HepG2 (cell line): ENCODE data around the gene GANC. TPM values are rescaled to one million over a fixed set of nuclear protein-coding genes. Genes with fewer than 3 reads are reported as not detected.

Experiments
- ATAC-seq: fragments of 200-7000 bp; cut with Tn5 transposase; 3 replicates; pipeline ENCODE4 v1.9.1; 2020; ENCODE audit warnings: mild to moderate bottlenecking, moderate library complexity
- BruUV-seq: library from RNA; stranded (reverse); fragments of 400-500 nt; replicated peaks from 2 replicates; lab custom pipeline; 2021; lab: Mats Ljungman, UMichigan
- CTCF ChIA-PET: fragments of 300-600 bp; formaldehyde crosslinking; extraction: SDS; loops from one replicate; lab custom pipeline; 2021; ENCODE audit warnings: low total read pairs, inconsistent platforms, low intra/inter-chr PET ratio; lab: Yijun Ruan, JAX
- POLR2A ChIA-PET: fragments of 350-600 bp; sonication (Branson Sonifier 250); formaldehyde crosslinking; loops from one replicate; lab custom pipeline; 2020; ENCODE audit warnings: antibody characterized with exemption, inconsistent platforms; lab: Yijun Ruan, JAX
- DNase-seq: peaks from one replicate; pipeline ENCODE4 v3.0.0-alpha.2; 2015; ENCODE audit warnings: low spot score
- FAIRE-seq: peaks from 3 replicates; lab custom pipeline; 2011; peaks lifted over from hg19 to GRCh38; lab: Jason Lieb, UNC
- H2AFZ ChIP-seq: one replicate; pipeline ENCODE4 v1.6.1; 2011; ENCODE audit warnings: low read length, inconsistent platforms
- H3K27ac ChIP-seq: fragments of 300-600 bp; 3 replicates; pipeline ENCODE4 v1.8.0; 2011; ENCODE audit warnings: mixed run types, mild to moderate bottlenecking, mixed read lengths, low read length, inconsistent platforms; ENCODE audit not compliant: insufficient read depth; ENCODE audit errors: extremely low read length
- H3K27me3 ChIP-seq, 2 experiments: fragments of 200-600 bp in 1 of 2; 2 replicates in 1 of 2; 3 replicates in 1 of 2; pipeline versions ENCODE4 v1.6.0 to v1.8.0; 2011; ENCODE audit warnings: low read length in 2 of 2, mild to moderate bottlenecking in 2 of 2, moderate library complexity in 2 of 2, inconsistent platforms in 1 of 2; ENCODE audit not compliant: insufficient read depth in 2 of 2, control insufficient read depth in 1 of 2
- H3K36me3 ChIP-seq, 2 experiments: fragments of 200-600 bp in 1 of 2; replicated peaks in 1 of 2; 2 replicates in 1 of 2; 3 replicates in 1 of 2; pipeline versions ENCODE4 v1.5.1 to v1.8.0; 2011; ENCODE audit warnings: low read length in 2 of 2, inconsistent platforms in 1 of 2; ENCODE audit not compliant: insufficient read depth in 2 of 2, control insufficient read depth in 1 of 2
- H3K4me1 ChIP-seq: 2 replicates; pipeline ENCODE4 v1.5.1; 2012; ENCODE audit warnings: low read length, inconsistent platforms; ENCODE audit not compliant: insufficient read depth
- H3K4me2 ChIP-seq: 2 replicates; pipeline ENCODE4 v1.6.0; 2011; ENCODE audit warnings: low read depth, low read length, inconsistent platforms
- H3K4me3 ChIP-seq, 3 experiments: fragments of 200-600 bp in 1 of 3; sonication (generic), shearing (Covaris generic) in 1 of 3; replicated peaks in 1 of 3; 2 replicates each; pipeline ENCODE4 v1.5.1; 2011 to 2016; ENCODE audit warnings: low read length in 3 of 3, inconsistent platforms in 2 of 3, low read depth in 2 of 3, mild to moderate bottlenecking in 2 of 3, control low read depth in 1 of 3, mixed read lengths in 1 of 3; ENCODE audit not compliant: insufficient read depth in 1 of 3
- H3K79me2 ChIP-seq: one replicate; pipeline ENCODE4 v1.6.1; 2011; ENCODE audit warnings: low read length, inconsistent platforms; ENCODE audit not compliant: insufficient read depth
- H3K9ac ChIP-seq: 2 replicates; pipeline ENCODE4 v1.6.0; 2011; ENCODE audit warnings: mild to moderate bottlenecking, low read depth, low read length, inconsistent platforms; ENCODE audit not compliant: insufficient read depth
- H3K9me3 ChIP-seq: 2 replicates; pipeline ENCODE4 v1.5.1; 2012; ENCODE audit warnings: mild to moderate bottlenecking, low read length
- H4K20me1 ChIP-seq: 2 replicates; pipeline ENCODE4 v1.6.0; 2011; ENCODE audit warnings: inconsistent platforms, mild to moderate bottlenecking, low read length, moderate library complexity; ENCODE audit not compliant: insufficient read depth
- CENPX ChIP-seq: sonication (generic); formaldehyde crosslinking; IDR thresholded peaks from 2 replicates; pipeline ENCODE4 v1.9.0; 2021; ENCODE audit warnings: mild to moderate bottlenecking, missing genetic modification reagents, moderate library complexity
- HHEX ChIP-seq: IDR thresholded peaks from 2 replicates; pipeline ENCODE4 v1.6.1; 2016; ENCODE audit warnings: control low read depth
- HOXD1 ChIP-seq: sonication (generic); formaldehyde crosslinking; IDR thresholded peaks from 2 replicates; pipeline ENCODE4 v1.5.0; 2020; ENCODE audit warnings: missing genetic modification reagents
- MXI1 ChIP-seq: IDR thresholded peaks from 3 replicates; pipeline ENCODE4 v1.6.1; 2012; ENCODE audit warnings: low read depth, low read length, inconsistent platforms, borderline replicate concordance
- MYPOP ChIP-seq: sonication (generic); formaldehyde crosslinking; IDR thresholded peaks from 2 replicates; pipeline ENCODE4 v1.8.1; 2023; ENCODE audit warnings: mild to moderate bottlenecking, moderate library complexity, missing genetic modification reagents
- NFYB ChIP-seq: sonication (generic); formaldehyde crosslinking; IDR thresholded peaks from 2 replicates; pipeline ENCODE4 v1.4.0; 2020; ENCODE audit warnings: missing genetic modification reagents
- NR2F2 ChIP-seq: IDR thresholded peaks from 2 replicates; pipeline ENCODE4 v1.6.1; 2012; ENCODE audit warnings: low read depth, inconsistent platforms, borderline replicate concordance
- PHF21A ChIP-seq: sonication (generic); formaldehyde crosslinking; IDR thresholded peaks from 2 replicates; pipeline ENCODE4 v1.5.0; 2020; ENCODE audit warnings: mild to moderate bottlenecking, missing genetic modification reagents
- SIN3B ChIP-seq: fragments of 150-350 bp; IDR thresholded peaks from 2 replicates; pipeline ENCODE4 v1.6.1; 2014; ENCODE audit warnings: low read length
- THYN1 ChIP-seq: sonication (generic); formaldehyde crosslinking; IDR thresholded peaks from 2 replicates; pipeline ENCODE4 v1.8.1; 2023; ENCODE audit warnings: low read depth, mild to moderate bottlenecking, moderate library complexity, missing genetic modification reagents, borderline replicate concordance
- ZNF550 ChIP-seq: sonication (generic); formaldehyde crosslinking; IDR thresholded peaks from 2 replicates; pipeline ENCODE4 v1.4.0; 2020; ENCODE audit warnings: mild to moderate bottlenecking, missing genetic modification reagents, borderline replicate concordance
- ZNF646 ChIP-seq: sonication (generic); formaldehyde crosslinking; IDR thresholded peaks from 2 replicates; pipeline ENCODE4 v1.9.0; 2021; ENCODE audit warnings: mild to moderate bottlenecking, missing genetic modification reagents
- ZNF773 ChIP-seq: sonication (generic); formaldehyde crosslinking; IDR thresholded peaks from 2 replicates; pipeline ENCODE4 v1.4.0; 2020; ENCODE audit warnings: missing genetic modification reagents, borderline replicate concordance
- WGBS: methylation state at CpG from one replicate; pipeline ENCODE4 v1.1.6; 2017; ENCODE audit warnings: low lambda C conversion rate; 5-methylcytosine and 5-hydroxymethylcytosine counted together
- in situ Hi-C: cut with HindIII; loops from 2 replicates; pipeline ENCODE4 v1.10.0; 2017; ENCODE audit warnings: low pct_unique_long_range_greater_than_20kb; ENCODE audit not compliant: extremely low pct_ligation_motif_present
- intact Hi-C: fragments of 100-400 bp; cut with micrococcal nuclease; formaldehyde crosslinking; loops from one replicate; pipeline ENCODE4 v1.10.0; 2022; ENCODE audit not compliant: unreplicated experiment
- polyA plus RNA-seq, 8 experiments: library from polyadenylated mRNA; depleted of rRNA in 3 of 8; stranded (reverse) in 7 of 8; unstranded in 1 of 8; fragments of >200 nt; fragmentation: Illumina TruSeq in 4 of 8; extraction: Trizol in 4 of 8; gene quantifications; 2 replicates each; pipeline versions ENCODE4 v1.2.1 to v1.2.3, GENCODE V29; 2011 to 2016; ENCODE audit warnings: low read depth in 4 of 8, missing spikeins in 1 of 8, mixed read lengths in 1 of 8; ENCODE audit not compliant: insufficient read depth in 1 of 8
- total RNA-seq, 5 experiments: library from RNA; depleted of rRNA; stranded (reverse); fragments of >200 nt; fragmentation: Illumina TruSeq; extraction: Trizol; gene quantifications; 2 replicates each; pipeline ENCODE4 v1.2.3, GENCODE V29; 2016; ENCODE audit warnings: low read depth in 1 of 5

Gene GANC
- total and polyA plus RNA-seq, 2 of the 13 experiments (the other 11 are each of a cell fraction or from before 2014, with no cell fraction given) = 17.0 to 21.0 TPM

- Histone ChIP-seq H3K4me1 (peaks cover 31% of the 10 kb centered on the region), H3K9ac (no peak overlapping the region), H3K27ac (no peak overlapping the region), H3K9me3 (no peaks in the 10 kb centered on the region), H2AFZ (no peak overlapping the region), H3K79me2 (peaks cover 57% of the 10 kb centered on the region), H4K20me1 (peaks cover 8% of the 10 kb centered on the region; the same call in 1 of the 2 replicates), H3K4me2 (peak overlapping the region; percentile 89; the same call in 1 of the 2 replicates), H3K36me3 (peaks cover 1 to 27% of the 10 kb centered on the region in 2 experiments; a peak in 4 of 5 replicates), H3K27me3 (no peaks in the 10 kb centered on the region; a peak in 1 of 5 replicates), H3K4me3 (peak overlapping the region in 1 of 3 experiments; percentile 29; a peak in 1 of 6 replicates)
- no peak for TF ChIP-seq CENPX (CRISPR knock-in tag)
- TF ChIP-seq NR2F2 = no peak
- TF ChIP-seq ZNF773 (CRISPR knock-in tag) = no peak
- TF ChIP-seq SIN3B = no peak
- TF ChIP-seq NFYB (CRISPR knock-in tag) = no peak
- TF ChIP-seq HOXD1 = no peak
- TF ChIP-seq THYN1 (CRISPR knock-in tag) = no peak
- no peak for TF ChIP-seq MXI1
- no peak for TF ChIP-seq HHEX
- TF ChIP-seq ZNF646 (CRISPR knock-in tag) = no peak
- TF ChIP-seq MYPOP = no peak
- no peak for TF ChIP-seq ZNF550 (CRISPR knock-in tag)
- TF ChIP-seq PHF21A (CRISPR knock-in tag) = no peak
- no TSS peak for BruUV-seq
- FAIRE-seq (no peak), DNase-seq (no peak), ATAC-seq (no peak)
- WGBS = 87% methylated on average over 1 of the region's 2 CpGs
- ChIA-PET CTCF (no interaction called here), POLR2A (interaction anchor here (0.5 to 1.2 kb wide), 3 partner anchors 16 to 306 kb away, joined by 3 read pairs; no protein-coding TSS in a partner anchor)
- in situ Hi-C loops = no loop called here
- intact Hi-C loops = loop anchor here (5.0 kb wide), 1 partner anchor 202 kb away; no protein-coding TSS in a partner anchor
Observed at GRCh38 chr15:42270551-42270950, 2.5 kb upstream of the GANC start.
